ENCODE measurements around the gene HGD. TPM values are rescaled to one million over a fixed set of nuclear protein-coding genes. Genes with fewer than 3 reads are reported as not detected.

Gene HGD
- total and polyA plus RNA-seq, 12 donors = 0.32 to 2.2 (median 0.72) TPM; not detected in 1

GRCh38 chr3:120649830-120650233 is 32.2 kb downstream of the HGD start:
- intact Hi-C loops (cut with DNase I) = no loop called here

GRCh38 chr3:120648290-120648689 is 33.7 kb downstream of the HGD start:
- TF ChIP-seq POLR2A (IDR thresholded peaks at IDR 0.05) (no peak), CTCF (IDR thresholded peaks at IDR 0.05) (no peak)
- Histone ChIP-seq H3K4me1 (replicated peaks in 1 of 2) (peaks cover 5 to 9% of the 10 kb centered on the region in 2 donors), H3K9me3 (replicated peaks in 1 of 3) (no peaks in the 10 kb centered on the region), H3K27me3 (no peaks in the 10 kb centered on the region), H3K4me3 (no peak overlapping the region), H3K36me3 (replicated peaks in 1 of 2) (no peaks in the 10 kb centered on the region), H3K27ac (peak overlapping the region in 1 of 5 donors; percentile 23)
- intact Hi-C loops (cut with DNase I) = no loop called here
- DNase-seq = peak; percentile 21 to 63 (median 57)
- 52 to 61% (median 54%) methylated on average over 5 of the region's 5 CpGs for WGBS, 4 donors

More at GRCh38 chr3:120649830-120650233, 32.2 kb downstream of the HGD start:
- H3K36me3 ChIP-seq (replicated peaks in 1 of 2) = no peaks in the 10 kb centered on the region
- no peak overlapping the region for H3K27ac ChIP-seq
- DNase-seq = no peak
- H3K9me3 ChIP-seq (replicated peaks in 1 of 3) = no peaks in the 10 kb centered on the region
- no peak overlapping the region for H3K4me3 ChIP-seq
- H3K4me1 ChIP-seq (replicated peaks in 1 of 2) = peaks cover 5 to 9% of the 10 kb centered on the region in 2 donors
- no peaks in the 10 kb centered on the region for H3K27me3 ChIP-seq
- 52 to 67% (median 60%) methylated on average over 3 of the region's 3 CpGs for WGBS, 4 donors
- TF ChIP-seq POLR2A (IDR thresholded peaks at IDR 0.05) = no peak
- TF ChIP-seq CTCF (IDR thresholded peaks at IDR 0.05) = no peak

GRCh38 chr3:120646771-120647432 is 35.1 kb downstream of the HGD start:
- no peak for DNase-seq
- TF ChIP-seq CTCF (IDR thresholded peaks at IDR 0.05) (no peak), POLR2A (IDR thresholded peaks at IDR 0.05) (no peak)
- Histone ChIP-seq H3K4me3 (no peak overlapping the region), H3K9me3 (replicated peaks in 1 of 3) (no peaks in the 10 kb centered on the region), H3K4me1 (replicated peaks in 1 of 2) (peaks cover 5 to 9% of the 10 kb centered on the region in 2 donors), H3K27me3 (no peaks in the 10 kb centered on the region), H3K27ac (no peak overlapping the region), H3K36me3 (replicated peaks in 1 of 2) (no peaks in the 10 kb centered on the region)
- 82 to 87% (median 86%) methylated on average over 5 of the region's 5 CpGs for WGBS, 4 donors
- intact Hi-C loops (cut with DNase I) = no loop called here

- intact Hi-C loops (cut with DNase I) = no loop called here
- DNase-seq = no peak
- TF ChIP-seq CTCF (IDR thresholded peaks at IDR 0.05) (no peak), POLR2A (IDR thresholded peaks at IDR 0.05) (no peak)
- Histone ChIP-seq H3K27ac (no peak overlapping the region), H3K27me3 (no peaks in the 10 kb centered on the region), H3K4me3 (no peak overlapping the region), H3K36me3 (replicated peaks in 1 of 2) (no peaks in the 10 kb centered on the region), H3K4me1 (replicated peaks in 1 of 2) (peaks cover 5 to 7% of the 10 kb centered on the region in 2 donors), H3K9me3 (replicated peaks in 1 of 3) (no peaks in the 10 kb centered on the region)
- WGBS, 4 donors = 60 to 82% (median 66%) methylated on average over 5 of the region's 5 CpGs
These were observed 36.8 kb downstream of the HGD start for GRCh38 chr3:120645083-120645845.
